ENCODE data around the gene LRRC36.

The LRRC36 gene

GRCh38 chr16:67391424-67392300, 65.0 kb downstream of the LRRC36 start:
- DNase-seq, result peak; percentile 15 to 64

DNA sequence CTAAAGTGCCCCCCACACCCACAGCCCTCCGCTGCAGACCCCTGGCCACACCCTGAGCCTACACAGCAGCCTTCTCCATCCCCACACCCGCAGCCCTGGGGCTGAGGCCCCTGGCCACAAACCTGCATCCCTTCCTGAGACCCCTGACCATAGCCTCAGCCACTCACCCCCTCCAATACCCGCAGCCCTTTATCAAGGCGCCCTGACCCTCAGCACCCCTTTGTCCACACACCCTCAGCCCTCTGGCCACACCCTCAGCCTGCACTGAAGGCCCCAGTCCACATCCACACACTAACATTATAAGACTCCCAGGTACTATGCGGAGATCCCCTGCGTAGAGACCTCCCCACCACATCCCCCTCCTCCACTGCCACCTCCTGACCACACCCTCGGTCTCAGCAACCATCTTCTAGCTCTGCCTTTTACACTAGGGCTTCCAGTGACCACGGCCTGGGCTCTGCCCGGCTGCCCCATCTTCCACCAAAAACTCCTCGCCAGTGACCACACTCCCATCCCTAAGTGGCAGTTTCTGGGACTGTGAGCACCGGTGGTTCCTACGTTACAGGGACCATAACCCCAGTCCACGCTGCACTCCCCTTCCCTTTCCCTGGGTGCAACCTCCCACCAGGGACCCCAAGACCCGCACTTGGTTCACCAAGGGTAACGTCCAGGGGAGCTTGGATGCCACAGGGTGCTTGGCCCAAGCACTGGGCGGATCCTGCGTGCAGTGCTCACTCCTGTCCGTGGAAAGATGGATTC, 65.9 kb downstream of the LRRC36 start:
- no peak for DNase-seq

DNA sequence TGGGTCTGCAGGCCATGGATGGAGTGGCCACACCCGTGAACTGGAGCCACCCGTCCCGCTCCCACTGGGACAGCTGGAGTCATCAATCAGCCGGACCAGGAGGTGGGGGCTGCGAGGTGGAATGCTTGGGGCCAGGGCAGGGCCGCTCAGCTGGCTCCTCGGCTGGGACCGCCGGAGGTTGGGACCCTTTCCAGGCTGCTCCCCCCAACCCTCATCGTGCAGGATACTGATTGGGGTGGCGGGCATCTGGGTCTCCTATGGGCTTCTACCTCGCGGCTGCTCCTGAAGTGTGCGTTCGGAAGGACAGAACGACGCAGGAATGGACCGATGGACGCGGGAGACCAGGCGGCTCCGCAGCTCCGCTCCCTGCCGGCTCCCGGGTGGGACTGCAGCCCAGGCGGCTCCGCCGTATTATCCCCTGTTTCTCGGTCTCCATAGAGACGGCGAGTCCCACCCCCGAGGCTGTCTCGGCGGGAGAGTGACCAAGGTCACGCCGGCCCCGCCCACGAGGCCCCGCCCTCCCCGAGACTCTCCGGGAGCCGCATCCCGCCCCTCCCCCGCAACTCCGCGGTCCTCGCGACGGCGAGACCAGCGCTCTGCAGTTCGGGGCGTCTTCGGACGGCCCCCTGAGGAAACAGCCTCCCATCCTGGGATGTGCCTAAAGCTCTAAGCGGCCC, 66.6 kb downstream of the LRRC36 start, which contains the start of gene TPPP3:
TPPP3 (minus strand) TSS at position 388 of the 677 bp plus-strand sequence. CDS start 2,387 bp downstream, outside the sequence.
- DNase-seq, result peak; percentile 63 to 66

DNA sequence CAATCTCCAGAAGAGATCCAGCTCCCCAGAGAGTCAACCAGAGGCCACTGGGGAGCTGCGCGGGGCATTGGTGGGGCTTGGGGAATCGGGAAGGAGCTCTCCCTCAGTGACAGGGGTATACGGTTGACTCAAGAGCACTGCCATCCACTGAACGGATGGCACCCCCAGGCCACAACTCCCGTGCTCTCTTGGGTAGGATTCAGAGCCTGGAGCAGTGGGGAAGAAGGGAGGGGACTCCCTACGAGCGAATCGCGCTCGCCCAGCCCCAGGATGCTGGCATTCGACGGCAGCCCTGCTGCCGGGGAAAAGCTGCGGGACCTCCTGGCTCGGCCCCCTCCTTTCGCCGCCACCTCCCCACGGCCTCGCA, 67.2 kb downstream of the LRRC36 start:
- peak; percentile 19 to 24 for DNase-seq

DNA sequence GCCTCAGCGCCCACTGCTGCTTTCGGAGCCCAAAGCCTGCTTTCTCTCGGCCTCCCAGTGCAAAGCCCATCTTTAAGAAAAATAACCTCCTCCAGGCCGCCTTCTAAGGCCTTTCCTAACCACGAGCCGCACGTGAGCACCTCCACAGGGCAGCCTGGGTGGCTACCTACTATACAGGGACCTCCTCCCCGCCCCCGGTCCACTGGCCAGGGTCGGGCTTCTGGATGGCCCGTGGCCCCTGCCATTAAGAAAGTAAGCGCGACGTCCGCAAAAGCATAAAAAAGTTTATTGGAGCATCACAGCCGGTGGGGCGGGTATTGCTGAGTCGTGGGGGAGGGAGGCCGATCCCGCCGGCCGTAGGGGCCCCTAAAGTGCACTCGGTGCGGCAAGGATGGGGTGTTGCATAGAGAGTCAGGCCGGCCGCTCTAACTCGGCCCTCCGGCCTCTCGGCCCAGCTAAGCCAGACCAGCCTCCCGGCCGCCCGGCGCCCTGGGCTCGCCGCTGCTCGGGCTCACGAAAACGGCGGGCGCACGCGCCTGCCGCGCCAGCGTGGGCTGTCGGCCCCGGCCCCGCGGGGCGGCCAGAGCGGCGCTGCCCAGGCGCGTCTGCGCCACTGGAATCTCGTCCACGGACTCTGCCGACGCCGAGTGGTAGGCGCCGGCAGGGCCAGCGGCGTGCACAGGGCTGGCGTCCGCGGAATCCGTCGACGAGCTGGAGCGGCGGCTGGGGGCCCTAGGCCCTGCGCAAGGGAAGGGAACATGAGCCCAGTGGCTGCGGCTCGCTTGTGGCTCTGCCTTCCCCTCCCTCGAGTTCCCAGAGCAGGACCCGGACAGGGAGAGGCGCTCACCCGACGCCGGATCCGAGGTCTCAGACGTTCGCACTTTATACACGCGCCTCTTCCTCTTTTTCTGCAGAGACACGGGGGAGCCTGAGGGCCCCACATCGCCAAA, 67.8 kb downstream of the LRRC36 start:
- DNase-seq, result no peak

GRCh38 chr16:67395105-67395457, 68.5 kb downstream of the LRRC36 start:
- DNase-seq, result no peak

GRCh38 chr16:67395458-67396158, 69.0 kb downstream of the LRRC36 start:
- DNase-seq, result peak; percentile 87 to 92

DNA sequence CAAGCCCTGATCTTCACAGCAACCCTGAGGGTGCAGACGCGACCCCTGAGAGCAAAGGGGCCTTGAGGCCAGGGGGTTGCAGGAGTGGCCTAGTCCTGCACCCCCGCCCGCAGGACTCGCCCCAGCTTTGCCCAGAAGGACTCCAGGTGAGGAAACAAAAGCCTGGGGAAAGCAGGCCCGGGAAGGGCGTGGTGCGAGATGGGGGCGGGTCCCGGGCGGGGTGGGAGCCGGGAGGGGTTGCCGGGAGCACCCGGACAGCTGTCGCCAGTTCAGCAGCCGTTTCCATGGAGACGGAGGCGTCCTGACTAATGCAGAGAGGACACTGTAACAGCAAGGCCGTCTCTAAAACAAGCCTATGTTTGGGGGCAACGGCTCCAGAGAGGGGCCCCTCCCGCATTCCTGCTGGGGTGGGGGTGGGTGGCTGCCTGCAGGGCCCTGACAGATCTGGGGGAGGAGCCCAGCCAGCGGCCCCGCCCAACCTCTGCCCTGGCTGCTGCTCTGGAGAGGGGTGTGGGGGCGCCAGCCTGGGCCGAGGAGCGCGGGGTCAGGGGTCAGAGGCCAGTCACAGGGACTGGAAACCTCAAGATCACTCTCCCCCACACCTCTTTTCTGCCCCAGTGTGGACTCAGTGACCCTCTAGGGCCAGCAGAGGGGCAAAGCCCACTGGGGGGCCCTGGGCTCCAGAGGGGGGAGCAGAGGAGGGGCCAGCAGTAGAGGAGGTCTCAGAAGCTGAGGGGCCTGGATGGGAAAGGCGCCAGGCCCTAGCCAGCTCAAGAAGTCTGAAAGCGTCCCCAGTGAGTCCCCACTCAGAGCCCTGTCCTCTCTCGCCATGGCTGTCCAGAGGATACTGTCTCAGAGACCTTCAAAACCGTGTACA, 69.8 kb downstream of the LRRC36 start:
- peak; percentile 91 to 92 for DNase-seq

- no peak for DNase-seq
Observed at GRCh38 chr16:67397036-67397801, 70.6 kb downstream of the LRRC36 start.

DNA sequence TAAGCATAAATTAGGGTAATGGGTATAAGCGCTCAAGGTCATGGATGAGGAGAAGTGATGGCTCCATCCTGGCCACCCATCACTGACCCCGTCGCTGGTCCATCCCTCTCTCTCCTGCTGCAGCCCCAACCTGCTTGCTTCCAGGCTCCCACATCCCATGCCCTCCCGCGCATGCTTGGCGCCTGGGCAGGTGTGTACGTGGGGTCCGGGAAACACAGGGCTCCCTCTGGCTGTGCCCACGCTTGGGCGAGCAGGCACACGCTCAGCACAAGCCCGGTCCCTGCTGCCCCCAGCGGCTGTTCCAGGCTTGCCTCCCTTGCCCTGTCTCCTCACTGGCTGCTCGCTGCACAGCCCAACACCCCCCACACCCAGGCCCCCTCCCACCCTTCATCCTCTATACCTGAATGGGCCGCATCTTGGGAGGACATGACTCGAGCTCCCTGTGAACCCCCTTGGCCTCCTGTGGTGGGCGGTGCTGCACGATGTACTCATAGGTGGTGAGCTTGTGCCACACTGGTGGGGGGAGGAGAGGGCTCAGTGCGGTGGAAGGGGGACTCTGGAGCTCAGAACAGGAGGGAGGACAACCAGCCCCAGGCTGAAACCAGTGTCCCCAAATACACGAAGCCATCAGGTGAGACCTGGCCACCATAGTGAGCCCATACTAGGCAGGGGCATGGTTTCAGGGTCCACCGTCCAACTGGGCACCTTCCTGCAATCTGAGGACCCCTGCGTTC, 71.4 kb downstream of the LRRC36 start:
- DNase-seq, result no peak

- DNase-seq, result no peak
Observed at GRCh38 chr16:67398546-67399217, 72.1 kb downstream of the LRRC36 start.

- no peak for DNase-seq
Observed at GRCh38 chr16:67399218-67399733, 72.7 kb downstream of the LRRC36 start.

DNA sequence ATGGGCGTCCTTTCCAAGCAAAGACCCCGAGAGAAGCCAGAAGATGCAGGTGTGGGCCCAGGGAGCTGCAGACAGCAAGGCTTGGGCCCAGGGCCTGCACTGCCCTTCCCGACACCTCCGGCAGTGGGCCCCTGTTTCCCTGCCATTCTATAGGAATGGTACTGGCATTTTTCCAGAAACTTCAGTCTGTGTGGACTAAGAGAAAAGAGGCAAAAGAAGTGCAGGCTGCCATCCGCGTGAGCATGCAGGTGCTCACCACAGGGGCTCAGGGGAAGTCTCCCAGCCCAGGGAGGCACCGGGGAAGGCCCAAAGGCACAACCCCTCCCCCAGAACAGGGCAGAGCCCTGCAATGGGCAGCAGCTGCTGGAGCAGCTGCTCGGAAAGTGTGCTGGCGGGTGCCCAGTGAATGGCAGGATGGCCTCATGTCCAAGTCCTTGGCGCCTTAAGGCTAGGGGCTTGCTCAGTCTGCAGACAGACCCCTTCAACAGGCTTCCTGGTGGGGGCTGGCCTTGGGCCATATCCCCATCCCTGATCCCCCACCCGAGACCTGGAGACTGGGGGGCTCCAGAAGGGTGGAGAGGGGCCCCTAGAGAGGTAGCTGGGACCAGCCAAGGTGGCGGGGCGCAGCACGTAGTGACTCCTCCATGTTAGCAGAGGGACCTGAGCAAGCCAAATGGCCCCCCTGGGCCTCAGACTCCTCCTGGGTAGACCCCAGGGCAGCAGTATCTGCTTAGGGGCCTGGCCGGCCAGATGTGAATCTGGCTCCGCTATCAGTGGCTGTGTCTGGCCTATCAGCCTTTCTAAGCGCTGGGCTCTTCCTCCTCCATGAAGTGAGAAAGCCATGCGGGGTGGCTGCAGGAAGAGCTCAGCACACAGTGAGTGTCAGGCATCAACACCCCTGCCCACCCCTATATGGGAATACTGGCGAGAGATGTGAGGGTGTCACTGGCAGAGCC, 73.4 kb downstream of the LRRC36 start:
- peak; percentile 68 to 82 for DNase-seq

DNA sequence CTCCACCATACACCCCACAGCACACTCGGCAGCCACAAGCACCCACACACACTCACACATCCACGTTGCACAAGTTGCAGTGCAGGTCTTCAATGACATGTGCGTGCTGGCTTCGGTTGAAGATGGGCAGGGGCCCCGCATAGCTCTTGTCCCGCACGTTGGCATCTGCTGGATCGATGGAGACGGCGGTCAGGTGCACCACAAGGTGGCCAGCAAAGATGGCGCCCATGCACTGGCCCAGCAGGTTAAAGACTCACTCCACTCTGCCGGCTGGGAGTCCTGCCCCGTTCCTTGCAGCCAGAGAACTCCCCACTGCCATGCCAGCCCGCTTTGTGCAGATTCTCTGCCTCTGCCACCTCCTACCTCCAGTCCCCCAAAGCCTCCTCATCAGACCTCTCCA, 74.3 kb downstream of the LRRC36 start:
- DNase-seq, result no peak

- DNase-seq, result no peak
Observed at GRCh38 chr16:67403976-67404555, 77.5 kb downstream of the LRRC36 start.

DNA sequence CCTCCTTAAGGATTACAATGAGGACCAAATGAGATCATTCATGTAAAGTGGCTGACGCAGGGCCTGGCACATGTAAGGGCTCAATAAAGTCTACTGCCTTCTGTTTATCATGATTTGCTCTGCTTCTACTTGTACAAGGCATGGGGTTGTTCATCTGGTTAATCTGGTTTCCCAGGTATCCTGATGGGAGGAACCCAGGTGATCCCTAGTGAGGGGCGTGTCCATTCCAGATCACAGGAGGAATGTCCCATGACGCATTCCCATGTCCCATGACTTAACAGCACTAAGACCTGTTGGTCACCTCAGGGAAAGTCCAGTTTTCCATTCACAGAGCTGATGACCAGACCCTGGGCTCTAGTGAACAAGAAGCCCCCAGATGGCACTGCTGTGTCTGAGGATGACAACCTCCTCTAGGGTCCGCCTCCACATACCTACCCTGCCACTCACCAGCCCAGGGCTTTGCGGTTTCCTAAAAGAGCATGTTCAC, 78.2 kb downstream of the LRRC36 start:
- DNase-seq, result no peak
